HG02840 (cell line): ENCODE data around the gene ADGRA3.
"Not testable (repeated sequence)": the region's sequence is repeated elsewhere in the genome, so short reads cannot be mapped to it uniquely, and the experiment has no call there.

Source experiments
- ATAC-seq: cut with Tn5 transposase; IDR thresholded peaks from one replicate; pipeline ENCODE4 v1.9.1; 2021; ENCODE audit warnings: mild to moderate bottlenecking, moderate library complexity, moderate number of reproducible peaks; ENCODE audit not compliant: unreplicated experiment, low FRiP score

Gene ADGRA3

GRCh38 chr4:22389240-22389870 is 126.5 kb downstream of the ADGRA3 start:
- ATAC-seq: no peak

- no peak for ATAC-seq
Observed at GRCh38 chr4:22385611-22386011, 130.3 kb downstream of the ADGRA3 start.

- no peak for ATAC-seq
Observed at GRCh38 chr4:22384154-22384553, 131.7 kb downstream of the ADGRA3 start.

- ATAC-seq: not testable (repeated sequence)
Observed at GRCh38 chr4:22382216-22382615, 133.7 kb downstream of the ADGRA3 start.

- no peak for ATAC-seq
Observed at GRCh38 chr4:22372986-22373385, 142.9 kb downstream of the ADGRA3 start.

- no peak for ATAC-seq
Observed at GRCh38 chr4:22369901-22370562, 145.8 kb downstream of the ADGRA3 start.

- ATAC-seq: no peak
Observed at GRCh38 chr4:22363787-22364186, 152.1 kb downstream of the ADGRA3 start.

GRCh38 chr4:22363036-22363435 is 152.8 kb downstream of the ADGRA3 start:
- no peak for ATAC-seq

GRCh38 chr4:22356987-22357596 is 158.8 kb downstream of the ADGRA3 start:
- no peak for ATAC-seq

- ATAC-seq: no peak
Observed at GRCh38 chr4:22348410-22348809, 167.5 kb downstream of the ADGRA3 start.

GRCh38 chr4:22345678-22346077 is 170.2 kb downstream of the ADGRA3 start:
- no peak for ATAC-seq

GRCh38 chr4:22345055-22345454 is 170.8 kb downstream of the ADGRA3 start:
- ATAC-seq: no peak

- ATAC-seq: no peak
Observed at GRCh38 chr4:22343606-22344005, 172.3 kb downstream of the ADGRA3 start.

GRCh38 chr4:22339491-22339890 is 176.4 kb downstream of the ADGRA3 start:
- no peak for ATAC-seq

- ATAC-seq: no peak
Observed at GRCh38 chr4:22338796-22339195, 177.1 kb downstream of the ADGRA3 start.
